Brain microvascular endothelial cell (primary cell): Measurements from ENCODE around the gene SIRPB1.
"Not testable (repeated sequence)": the region's sequence is repeated elsewhere in the genome, so short reads cannot be mapped to it uniquely, and the experiment has no call there.

Experiments used
- DNase-seq: peaks from one replicate; pipeline ENCODE4 v3.0.0-alpha.2; 2020
- H3K27ac ChIP-seq: fragments of 250-450 bp; sonication (Bioruptor Pico); 2 replicates; pipeline ENCODE4 v1.5.1; 2020; ENCODE audit warnings: mild to moderate bottlenecking, moderate library complexity
- H3K27me3 ChIP-seq: fragments of 250-450 bp; sonication (Bioruptor Pico); replicated peaks from 2 replicates; pipeline ENCODE4 v1.5.1; 2020; ENCODE audit warnings: mild to moderate bottlenecking
- H3K36me3 ChIP-seq: fragments of 250-450 bp; sonication (Bioruptor Pico); replicated peaks from 2 replicates; pipeline ENCODE4 v1.5.1; 2020; ENCODE audit warnings: mild to moderate bottlenecking
- H3K4me3 ChIP-seq: 2 replicates; pipeline ENCODE4 v1.5.1; 2011; ENCODE audit warnings: low read depth, mild to moderate bottlenecking, control low read depth, low read length, moderate library complexity
- CTCF ChIP-seq: IDR thresholded peaks from 2 replicates; pipeline ENCODE4 v1.5.1; 2011; ENCODE audit warnings: low read depth, mild to moderate bottlenecking, moderate library complexity, low read length, control low read depth, inconsistent platforms; ENCODE audit errors: missing control alignments
- in situ Hi-C: cut with HindIII; loops from 2 replicates; pipeline ENCODE4 v1.10.0; 2017; ENCODE audit warnings: low sequenced_read_pairs, low pct_ligation_motif_present

Gene SIRPB1

GRCh38 chr20:1621316-1621715 lies 1.5 kb upstream of the SIRPB1 start:
- in situ Hi-C loops, result no loop called here
- no peaks in the 10 kb centered on the region for H3K36me3 ChIP-seq
- H3K27ac ChIP-seq, result no peak overlapping the region
- H3K4me3 ChIP-seq, result no peak overlapping the region
- no peak for DNase-seq
- no peak for TF ChIP-seq CTCF
- no peaks in the 10 kb centered on the region for H3K27me3 ChIP-seq

- in situ Hi-C loops, result no loop called here
- Histone ChIP-seq H3K36me3 (no peaks in the 10 kb centered on the region), H3K27ac (no peak overlapping the region)
Observed at GRCh38 chr20:1618954-1619540, 762 bp downstream of the SIRPB1 start.

GRCh38 chr20:1618479-1618878 lies 1.3 kb downstream of the SIRPB1 start:
- H3K27me3 ChIP-seq, result no peaks in the 10 kb centered on the region
- in situ Hi-C loops, result no loop called here
- no peaks in the 10 kb centered on the region for H3K36me3 ChIP-seq

More at GRCh38 chr20:1618954-1619540, 762 bp downstream of the SIRPB1 start:
- no peak for TF ChIP-seq CTCF
- no peak overlapping the region for H3K4me3 ChIP-seq
- H3K27me3 ChIP-seq, result no peaks in the 10 kb centered on the region
- no peak for DNase-seq

GRCh38 chr20:1616858-1617434 lies 2.9 kb downstream of the SIRPB1 start:
- Histone ChIP-seq H3K4me3 (no peak overlapping the region), H3K27me3 (no peaks in the 10 kb centered on the region), H3K36me3 (no peaks in the 10 kb centered on the region), H3K27ac (no peak overlapping the region)
- no peak for TF ChIP-seq CTCF
- DNase-seq, result no peak
- in situ Hi-C loops, result no loop called here

More at GRCh38 chr20:1618479-1618878, 1.3 kb downstream of the SIRPB1 start:
- H3K27ac ChIP-seq, result no peak overlapping the region
- no peak overlapping the region for H3K4me3 ChIP-seq
- TF ChIP-seq CTCF, result no peak
- no peak for DNase-seq

- in situ Hi-C loops, H3K27ac ChIP-seq, H3K27me3 ChIP-seq, DNase-seq, H3K4me3 ChIP-seq, H3K36me3 ChIP-seq: not testable (repeated sequence)
Observed at GRCh38 chr20:1610404-1610803, 9.4 kb downstream of the SIRPB1 start.

GRCh38 chr20:1608678-1609347 lies 11.0 kb downstream of the SIRPB1 start:
- H3K4me3 ChIP-seq, in situ Hi-C loops, H3K36me3 ChIP-seq, H3K27me3 ChIP-seq, H3K27ac ChIP-seq, DNase-seq: not testable (repeated sequence)

GRCh38 chr20:1600736-1601135 lies 19.1 kb downstream of the SIRPB1 start:
- Histone ChIP-seq H3K4me3 (no peak overlapping the region), H3K36me3 (no peaks in the 10 kb centered on the region), H3K27ac (no peak overlapping the region), H3K27me3 (no peaks in the 10 kb centered on the region)
- TF ChIP-seq CTCF, result no peak
- no peak for DNase-seq
- in situ Hi-C loops, result no loop called here
